ENCODE data around the gene PPP1R26.
"Not testable (repeated sequence)": the region's sequence is repeated elsewhere in the genome, so short reads cannot be mapped to it uniquely, and the experiment has no call there.

Gene PPP1R26

DNA sequence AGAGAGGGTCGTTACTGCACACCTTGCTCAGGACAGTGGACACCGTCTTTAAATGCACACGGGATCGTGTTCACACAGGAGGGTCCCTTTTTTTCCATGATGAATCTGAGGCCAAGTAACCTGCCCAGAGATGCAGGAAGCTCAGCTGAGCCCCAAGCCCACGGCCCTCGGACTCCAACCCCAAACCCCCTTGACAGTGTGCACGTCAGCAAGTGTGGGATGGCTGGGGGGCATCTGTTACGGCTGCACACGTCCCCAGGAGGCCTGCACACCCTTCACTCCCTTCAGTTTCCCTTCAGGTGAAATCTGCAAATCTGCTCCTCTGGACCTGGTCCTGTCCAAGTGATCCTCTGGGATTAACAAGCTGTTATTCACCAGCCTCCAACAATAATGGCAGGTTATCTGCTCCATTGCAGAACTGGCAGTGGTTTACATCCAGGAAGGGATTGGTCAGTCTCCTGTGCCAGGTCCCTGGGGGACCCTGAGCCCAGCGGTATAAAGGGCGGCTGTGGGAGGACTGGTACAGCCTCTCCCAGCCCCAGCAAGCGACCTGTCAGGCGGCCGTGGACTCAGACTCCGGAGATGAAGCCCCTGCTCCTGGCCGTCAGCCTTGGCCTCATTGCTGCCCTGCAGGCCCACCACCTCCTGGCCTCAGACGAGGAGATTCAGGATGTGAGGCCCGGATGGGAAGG lies 41.5 kb downstream of the PPP1R26 start, which contains the start of gene LCN1:
Gene LCN1 (plus strand): TSS at position 525 of the 692 bp plus-strand sequence. CDS start 58 bp downstream, at position 583.
- no peak for DNase-seq (ENCODE audit: low read depth in 2 of 2)

DNA sequence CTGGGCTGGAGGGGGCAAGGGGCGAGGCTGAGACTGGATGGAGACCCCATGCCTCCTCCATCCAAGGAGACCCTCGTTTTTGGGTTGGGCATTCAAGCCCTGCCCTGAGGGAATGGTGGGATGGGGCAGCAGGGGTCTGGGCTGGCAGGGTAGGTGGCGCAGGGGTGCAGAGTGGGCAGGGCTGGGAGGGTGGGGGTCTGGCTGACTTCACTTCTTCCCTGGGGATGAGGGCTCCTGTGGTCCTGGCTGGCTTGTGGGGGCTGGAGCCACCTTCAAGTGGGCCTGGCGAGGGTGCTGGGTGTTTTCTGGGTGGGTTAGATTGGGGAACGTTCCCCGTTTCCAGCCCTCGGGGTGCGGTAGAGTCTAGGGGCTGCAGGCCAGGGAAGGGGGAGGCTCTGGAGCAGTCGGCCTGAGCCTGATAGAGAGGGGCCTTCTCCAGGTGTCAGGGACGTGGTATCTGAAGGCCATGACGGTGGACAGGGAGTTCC lies 42.1 kb downstream of the PPP1R26 start:
- DNase-seq (ENCODE audit: low read depth in 2 of 2), result no peak

DNA sequence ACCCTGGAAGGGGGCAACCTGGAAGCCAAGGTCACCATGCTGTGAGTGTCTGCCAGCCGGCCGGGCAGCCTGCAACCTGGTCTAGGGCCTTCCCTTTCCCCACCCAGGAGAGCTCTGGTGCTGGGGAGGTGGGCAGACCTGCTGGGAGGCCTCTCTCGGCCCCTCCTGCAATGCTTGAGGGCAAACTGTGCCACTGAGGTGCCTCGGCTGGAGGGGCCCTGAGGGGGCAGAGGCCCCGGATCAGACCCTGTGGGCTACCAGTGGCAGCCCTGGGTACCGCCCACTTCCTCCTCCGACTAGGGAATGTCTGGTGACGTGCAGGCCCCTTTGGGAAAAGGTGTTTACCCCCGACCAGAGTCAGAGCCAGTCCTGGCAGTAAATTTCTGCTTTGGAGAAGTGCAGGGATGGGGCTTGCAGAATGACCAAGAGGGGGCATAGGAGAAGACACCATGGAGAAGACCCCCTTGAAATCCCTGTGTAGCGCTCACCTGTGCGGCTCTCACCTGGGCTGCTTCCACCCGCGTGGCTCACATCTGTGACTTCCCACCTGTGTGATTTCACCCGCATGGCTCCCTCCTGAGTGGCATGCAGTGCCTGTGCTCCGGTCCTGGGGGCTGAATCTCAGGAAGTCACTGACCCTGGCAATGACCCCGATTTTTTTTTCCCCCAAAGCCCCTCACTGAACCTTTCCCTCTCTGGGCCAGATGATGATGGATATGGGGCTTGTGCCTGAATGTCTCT lies 42.7 kb downstream of the PPP1R26 start:
- no peak for DNase-seq (ENCODE audit: low read depth in 2 of 2)

DNA sequence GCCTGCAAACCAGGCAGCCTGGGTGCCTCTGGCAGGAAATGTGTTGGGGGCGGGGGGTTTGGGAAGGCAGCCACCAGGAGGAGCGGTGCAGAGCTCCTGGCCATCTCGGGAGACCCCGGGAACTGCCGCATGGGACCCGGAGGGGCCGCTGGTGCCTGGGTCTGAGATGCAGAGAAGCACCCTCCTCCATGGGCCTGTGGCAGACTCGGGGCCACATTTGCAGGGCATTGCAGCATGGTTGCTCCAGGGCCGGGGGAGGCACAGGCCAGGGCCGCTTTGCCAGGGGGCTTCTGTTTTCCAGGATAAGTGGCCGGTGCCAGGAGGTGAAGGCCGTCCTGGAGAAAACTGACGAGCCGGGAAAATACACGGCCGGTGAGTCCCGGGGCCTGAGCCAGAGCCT lies 43.3 kb downstream of the PPP1R26 start:
- DNase-seq (ENCODE audit: low read depth in 2 of 2), result no peak

DNA sequence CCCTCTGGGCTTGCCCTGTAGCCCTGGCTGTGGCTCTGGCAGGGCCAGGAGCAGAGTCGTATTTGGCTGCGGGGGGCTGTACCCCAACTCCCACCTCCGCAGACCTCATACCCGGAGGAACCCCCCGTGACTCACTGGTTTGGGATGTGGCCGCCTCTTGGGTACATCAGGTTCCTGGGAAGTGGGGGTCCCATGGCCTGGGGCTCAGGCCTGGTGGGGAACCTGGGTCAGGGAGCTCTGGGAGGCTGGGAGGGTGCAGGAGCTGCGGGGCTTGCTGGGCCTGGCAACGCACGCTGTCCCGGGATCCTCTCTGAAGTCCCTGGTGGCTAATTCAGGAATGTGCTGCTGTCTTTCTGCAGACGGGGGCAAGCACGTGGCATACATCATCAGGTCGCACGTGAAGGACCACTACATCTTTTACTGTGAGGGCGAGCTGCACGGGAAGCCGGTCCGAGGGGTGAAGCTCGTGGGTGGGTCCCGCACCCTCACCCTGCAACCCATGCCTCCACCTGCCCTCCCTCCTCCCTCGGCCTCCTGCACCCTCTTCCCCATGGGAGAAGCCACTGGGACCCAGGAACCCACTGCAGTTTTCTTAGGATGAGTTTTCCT lies 44.0 kb downstream of the PPP1R26 start:
- no peak for DNase-seq (ENCODE audit: low read depth in 2 of 2)

DNA sequence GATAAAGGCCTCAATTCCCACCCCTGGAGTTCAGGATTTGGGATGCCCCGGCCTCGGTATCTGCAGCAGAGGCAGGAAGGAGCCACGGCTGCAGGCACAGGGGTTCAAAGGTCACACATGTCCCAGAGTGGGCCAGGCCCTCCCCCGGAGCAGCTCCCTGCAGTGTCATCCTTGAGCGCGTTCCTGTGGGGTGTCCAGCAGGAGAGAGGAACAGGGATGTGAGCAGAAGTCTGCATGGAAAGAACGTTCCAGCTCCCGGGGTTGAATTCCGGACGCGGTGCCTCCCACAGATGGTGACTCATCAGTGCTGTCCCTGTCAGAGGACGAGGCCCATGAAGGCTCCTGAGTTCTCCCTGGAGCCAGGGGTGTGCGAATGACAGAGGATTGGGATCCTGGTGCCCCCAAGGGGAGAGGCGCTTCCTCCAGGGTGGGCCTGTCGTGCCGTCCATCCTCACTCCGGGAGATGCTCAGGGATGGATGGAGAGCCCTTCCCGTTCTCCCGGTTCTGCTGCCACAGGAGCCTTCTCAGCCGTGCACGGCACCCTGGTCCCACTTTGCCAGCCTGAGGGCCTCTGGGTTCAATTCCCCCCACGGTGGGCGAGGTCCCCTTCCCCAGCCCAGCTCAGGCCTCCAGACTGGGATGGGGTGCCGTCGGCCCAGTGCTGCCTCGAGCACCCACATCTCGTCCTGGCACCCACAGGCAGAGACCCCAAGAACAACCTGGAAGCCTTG lies 44.7 kb downstream of the PPP1R26 start:
- no peak for DNase-seq (ENCODE audit: low read depth in 2 of 2)

DNA sequence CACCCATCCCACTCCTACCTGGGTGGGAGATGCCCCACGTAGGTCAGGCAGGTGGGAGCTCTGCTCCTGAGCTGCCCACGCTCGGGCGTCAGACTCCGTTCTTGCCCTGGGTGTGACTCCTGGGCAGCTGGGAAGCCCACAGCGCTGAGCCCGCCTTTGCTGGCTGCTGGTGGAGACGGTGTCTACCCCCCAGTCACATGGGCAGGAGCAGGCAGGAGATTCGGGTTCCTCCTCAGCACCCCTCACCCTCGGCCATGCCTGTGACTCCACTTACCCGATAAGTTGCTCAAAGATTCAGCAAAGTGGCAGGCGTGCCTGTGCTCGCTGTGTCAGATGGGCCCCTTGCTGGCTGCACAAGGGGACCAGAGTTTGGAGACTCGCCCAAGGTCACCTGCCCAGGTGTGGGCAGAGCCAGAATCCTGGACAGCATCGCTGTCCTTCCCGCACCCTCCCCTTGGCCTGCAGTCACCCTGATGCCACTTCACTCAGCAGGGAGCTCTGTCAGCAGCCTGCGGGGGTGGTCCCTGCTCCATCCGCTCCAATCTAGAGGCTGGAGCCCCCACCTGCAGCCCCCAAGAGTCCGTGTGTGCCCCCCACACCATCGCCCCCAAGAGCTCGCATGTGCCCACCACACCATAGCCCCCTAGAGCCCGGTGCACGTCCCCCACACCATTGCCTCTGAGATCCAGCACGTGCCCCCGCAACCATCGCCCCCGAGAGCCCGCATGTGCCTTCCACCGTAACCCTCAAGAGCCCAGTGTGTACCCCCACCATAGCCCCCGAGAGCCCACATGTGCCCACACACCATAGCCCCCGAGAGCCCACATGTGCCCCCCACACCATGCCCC lies 45.9 kb downstream of the PPP1R26 start:
- no peak for DNase-seq (ENCODE audit: low read depth in 2 of 2)

DNA sequence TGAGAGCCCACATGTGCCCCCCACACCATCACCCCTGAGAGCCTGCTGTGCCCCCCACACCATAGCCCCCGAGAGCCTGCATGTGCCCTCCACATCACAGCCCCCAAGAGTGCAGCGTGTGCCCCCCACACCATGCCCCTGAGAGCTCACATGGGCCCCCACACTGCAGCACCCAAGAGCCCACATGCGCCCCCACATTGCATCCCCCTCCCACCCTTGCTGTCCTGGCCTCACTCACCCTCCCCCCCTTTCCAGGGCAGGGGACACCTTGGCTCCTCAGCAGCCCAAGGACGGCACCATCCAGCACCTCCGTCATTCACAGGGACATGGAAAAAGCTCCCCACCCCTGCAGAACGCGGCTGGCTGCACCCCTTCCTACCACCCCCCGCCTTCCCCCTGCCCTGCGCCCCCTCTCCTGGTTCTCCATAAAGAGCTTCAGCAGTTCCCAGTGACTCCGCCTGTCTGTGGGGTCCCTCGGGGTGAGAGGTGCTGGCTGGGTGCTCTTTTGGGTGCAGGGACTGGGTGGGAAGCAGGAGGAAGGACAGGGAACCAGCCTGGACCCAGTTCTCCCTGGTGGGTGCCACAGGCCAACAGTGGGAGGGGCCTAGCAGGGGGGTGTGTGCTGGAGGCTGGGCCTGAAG lies 46.6 kb downstream of the PPP1R26 start:
- DNase-seq (ENCODE audit: low read depth in 2 of 2), result no peak

DNA sequence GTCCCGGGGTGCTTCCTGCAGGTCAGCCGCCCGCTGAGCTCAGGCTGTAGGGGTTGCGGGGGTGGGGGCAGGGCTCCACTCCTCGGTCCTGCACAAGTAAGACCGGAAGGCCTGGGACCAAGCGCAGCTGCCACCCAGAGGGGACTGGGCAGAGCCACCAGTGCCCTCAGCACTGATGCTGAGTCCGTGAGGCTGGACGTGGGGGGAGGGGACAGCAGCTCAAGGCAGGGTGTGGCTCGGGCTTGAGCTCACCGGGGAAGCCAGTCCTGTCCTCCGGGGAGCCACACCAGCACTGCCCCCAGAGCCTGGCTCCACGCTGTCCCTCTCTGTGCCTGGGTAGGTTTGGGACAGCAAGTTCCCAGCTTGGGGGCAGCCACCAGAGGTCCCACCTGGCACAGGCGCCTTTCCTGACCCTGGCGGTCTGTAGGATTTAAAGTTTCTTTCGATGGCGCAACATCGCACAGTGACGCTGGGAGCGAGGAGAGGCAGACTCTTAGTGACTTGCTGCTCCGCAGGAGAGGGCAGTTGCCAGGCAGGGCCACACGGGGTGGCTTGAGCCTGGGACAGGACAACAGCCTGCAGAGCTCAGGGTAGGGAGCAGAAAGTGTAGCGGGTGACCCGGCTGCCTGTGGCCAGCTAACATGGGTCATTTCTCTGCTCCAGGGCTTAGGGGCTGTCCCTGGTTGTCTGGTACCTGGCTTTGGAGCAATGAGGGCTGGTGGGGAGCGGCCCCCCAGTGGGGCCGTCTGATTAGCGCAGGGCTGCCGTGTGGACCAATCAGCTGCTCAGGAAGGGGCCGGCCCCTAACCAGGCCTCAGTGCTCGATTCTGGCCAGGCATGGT lies 47.4 kb downstream of the PPP1R26 start:
- DNase-seq (ENCODE audit: low read depth in 2 of 2), result no peak

DNA sequence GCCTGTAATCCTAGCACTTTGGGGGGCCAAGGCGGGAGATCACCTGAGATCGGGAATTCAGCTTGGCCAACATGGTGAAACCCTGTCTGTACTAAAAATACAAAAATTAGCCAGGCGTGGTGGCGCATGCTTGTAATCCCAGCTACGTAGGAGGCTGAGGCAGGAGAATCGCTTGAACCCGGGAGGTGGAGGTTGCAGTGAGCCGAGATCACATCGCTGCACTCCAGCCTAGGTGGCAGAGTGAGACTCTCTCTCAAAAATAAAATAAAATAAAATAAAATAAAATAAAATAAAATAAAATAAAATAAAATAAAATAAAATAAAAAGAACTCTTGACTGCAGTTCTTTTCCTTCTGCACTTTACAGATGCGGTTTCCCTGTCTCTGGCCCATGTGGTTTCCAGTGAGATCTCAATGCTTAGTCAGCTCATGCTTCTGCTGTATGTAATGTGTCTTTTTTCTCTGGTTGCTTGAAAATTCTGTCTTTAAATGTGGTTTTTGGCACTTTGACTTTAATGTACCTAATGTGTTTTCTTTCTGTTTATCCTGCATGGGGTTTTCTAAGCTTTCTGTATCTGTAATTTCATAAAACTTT lies 49.4 kb downstream of the PPP1R26 start:
- DNase-seq (ENCODE audit: low read depth in 2 of 2), result not testable (repeated sequence)

DNA sequence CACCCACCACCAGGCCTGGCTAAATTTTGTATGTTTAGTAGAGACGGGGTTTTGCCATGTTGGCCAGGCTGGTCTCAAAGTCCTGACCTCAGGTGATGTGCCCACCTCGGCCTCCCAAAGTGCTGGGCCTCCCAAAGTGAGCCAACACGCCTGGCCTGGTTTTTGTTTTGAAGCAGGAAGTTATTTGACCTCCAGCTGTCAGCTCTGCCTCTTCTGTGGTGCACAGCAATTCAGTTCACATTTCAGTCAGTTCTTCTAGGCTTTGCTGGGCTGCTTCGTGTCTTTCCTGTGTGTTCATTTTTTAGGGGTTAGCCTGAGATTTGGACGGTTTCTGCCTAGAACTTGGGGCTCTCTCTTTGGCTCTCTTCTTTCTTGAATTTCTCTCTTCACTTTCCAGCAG lies 50.6 kb downstream of the PPP1R26 start:
- DNase-seq (ENCODE audit: low read depth in 2 of 2), result no peak

DNA sequence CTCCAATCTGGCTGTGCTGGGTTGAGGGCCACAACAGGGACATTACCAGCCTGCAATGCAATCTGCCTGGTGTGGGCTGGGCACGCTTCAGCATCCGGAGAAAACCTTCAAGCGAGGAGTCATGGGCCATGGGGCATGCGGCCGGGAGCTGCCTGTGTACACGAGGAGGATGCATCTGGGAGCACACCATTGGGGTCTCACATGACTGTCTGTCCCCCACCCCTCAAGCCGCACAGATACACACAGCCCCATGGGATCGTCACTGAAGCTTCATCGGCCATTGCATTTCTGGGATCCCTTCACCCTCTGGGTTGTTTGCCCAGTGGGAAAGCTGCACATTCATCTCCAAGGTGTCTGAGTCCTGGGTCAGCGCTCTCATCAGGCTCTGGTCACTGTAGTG lies 51.5 kb downstream of the PPP1R26 start:
- no peak for DNase-seq (ENCODE audit: low read depth in 2 of 2)

DNA sequence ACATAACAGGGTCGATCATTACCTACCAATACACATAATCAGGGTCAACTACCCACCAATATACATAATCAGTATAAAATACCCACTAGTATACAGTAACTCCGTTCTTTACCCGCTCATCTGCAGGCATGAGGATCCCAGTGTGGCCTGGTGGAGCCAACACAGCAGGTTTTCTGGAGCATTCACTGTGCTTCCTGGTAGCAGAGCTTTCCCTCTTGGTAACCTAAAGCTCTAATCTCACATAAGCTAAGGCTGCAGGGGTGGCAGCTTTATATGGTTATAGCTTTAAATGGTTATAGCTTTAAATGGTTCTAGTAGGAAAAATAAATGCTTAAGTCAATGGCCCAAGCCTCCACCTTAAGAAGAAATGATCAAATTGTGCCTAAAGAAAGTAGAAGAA lies 53.5 kb downstream of the PPP1R26 start:
- DNase-seq (ENCODE audit: low read depth in 2 of 2), result no peak

DNA sequence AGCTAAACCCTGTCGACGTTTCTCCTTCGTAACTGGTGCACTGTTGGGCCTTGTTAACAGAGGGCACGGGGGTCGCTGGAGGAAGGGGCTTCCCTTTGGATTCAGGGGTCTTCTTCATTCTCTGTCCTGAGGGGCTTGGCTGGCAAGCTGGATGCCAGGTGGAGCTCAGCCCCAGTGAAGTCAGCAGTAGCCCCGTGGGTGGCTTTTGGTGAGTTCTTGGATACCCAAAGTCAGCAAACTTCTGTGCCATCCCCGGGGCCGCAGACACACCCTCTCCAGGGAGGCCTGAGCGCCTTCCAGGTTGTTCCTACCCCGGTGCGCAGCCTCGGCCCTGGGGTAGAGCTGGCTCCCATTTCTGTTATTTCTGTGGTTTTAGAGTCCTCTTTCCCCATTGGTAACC lies 54.1 kb downstream of the PPP1R26 start:
- DNase-seq (ENCODE audit: low read depth in 2 of 2), result no peak

DNA sequence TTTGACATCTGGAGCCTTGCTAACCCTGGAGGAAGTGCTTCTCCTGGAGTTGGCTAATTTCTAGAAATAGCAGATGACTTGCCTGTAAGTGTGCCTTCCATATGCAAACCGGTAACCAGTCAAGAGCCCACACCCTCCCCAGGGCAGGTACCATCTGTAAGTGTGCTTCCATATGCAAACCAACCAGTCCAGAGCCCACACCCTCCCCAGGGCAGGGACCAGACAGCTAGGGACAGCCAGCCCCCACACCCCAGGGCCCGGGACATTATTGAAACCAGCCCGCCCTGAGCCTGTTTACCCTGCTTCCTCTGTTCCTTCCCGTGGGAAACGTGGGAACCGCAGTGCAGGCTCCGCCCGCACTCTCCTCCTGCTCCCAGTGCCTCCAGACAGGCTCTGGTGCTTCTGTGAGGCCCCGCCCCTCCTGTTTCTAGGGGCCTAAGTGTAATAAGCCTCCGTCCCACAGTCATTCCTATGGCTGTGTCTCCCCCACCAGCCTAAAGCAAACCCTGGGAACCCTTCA lies 54.7 kb downstream of the PPP1R26 start:
- DNase-seq (ENCODE audit: low read depth in 2 of 2), result not testable (repeated sequence)

DNA sequence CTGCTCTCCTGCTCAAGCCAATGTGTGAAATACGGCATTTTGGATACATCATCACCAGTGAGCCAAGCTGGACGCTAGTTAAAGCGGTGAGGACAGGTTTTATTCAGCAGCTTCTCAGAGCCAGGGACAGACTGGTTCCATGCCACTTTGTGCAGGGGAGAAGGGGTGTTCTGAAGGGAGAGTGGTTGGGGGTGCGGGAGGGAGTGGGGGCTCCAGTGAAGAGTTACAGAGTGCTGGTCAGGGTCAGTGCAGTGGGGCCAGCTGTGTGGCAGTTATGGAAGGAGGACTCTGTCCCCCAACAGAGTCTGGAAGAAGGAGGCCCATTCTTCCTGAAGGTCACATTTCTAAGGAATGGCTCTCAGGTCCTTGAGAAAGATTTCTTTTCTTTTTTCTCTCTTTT lies 55.2 kb downstream of the PPP1R26 start:
- DNase-seq (ENCODE audit: low read depth in 2 of 2), result not testable (repeated sequence)

DNA sequence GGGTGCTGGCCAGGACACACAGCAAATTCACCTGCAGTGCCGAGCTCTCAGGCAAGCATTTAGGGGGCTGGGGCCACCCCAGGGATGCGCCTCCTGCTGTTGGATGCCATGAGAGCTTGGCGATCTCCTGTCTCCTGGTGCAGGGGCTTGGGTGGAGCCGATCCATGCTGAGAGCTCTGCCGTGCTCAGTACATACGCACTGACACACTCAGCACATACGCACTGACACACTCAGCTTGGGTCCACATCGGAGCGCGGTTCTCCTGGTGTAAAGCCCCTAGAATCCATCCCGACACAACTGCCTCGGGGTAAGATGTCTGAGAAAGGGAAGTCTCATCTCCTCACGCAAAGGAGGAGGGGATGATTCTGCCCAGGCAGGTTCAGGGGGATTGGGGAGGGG lies 56.0 kb downstream of the PPP1R26 start:
- not testable (repeated sequence) for DNase-seq (ENCODE audit: low read depth in 2 of 2)

DNA sequence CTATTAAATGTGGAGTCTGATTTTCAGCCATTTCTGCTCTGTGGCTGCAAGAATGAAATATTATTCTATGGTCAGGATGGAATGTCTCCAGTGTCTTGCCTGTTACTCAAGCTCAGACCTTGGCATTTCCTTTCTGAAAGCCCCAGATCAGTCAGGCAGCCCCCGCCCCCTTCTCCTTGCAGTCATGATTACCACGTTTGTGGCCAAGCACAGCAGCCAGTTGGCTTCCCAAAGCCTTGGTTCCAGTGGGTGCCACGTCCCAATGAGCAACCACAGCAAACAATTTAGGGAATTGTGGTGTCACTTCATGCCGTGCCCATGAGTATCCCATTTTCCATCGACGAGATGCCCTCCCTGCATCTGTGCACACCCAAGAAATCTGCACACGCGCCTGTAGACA lies 56.6 kb downstream of the PPP1R26 start:
- no peak for DNase-seq (ENCODE audit: low read depth in 2 of 2)
